Right lobe of liver (tissue), 6 donors: ENCODE measurements around the gene GRM8. TPM values are rescaled to one million over a fixed set of nuclear protein-coding genes. Genes with fewer than 3 reads are reported as not detected.
A peak's percentile ranks its signal among the peaks of the same experiment; 100 is the strongest.

ENCODE experiments used
- ATAC-seq, 4 donors: fragments of 200-7000 bp; cut with Tn5 transposase; one replicate each; pipeline ENCODE4 v1.9.1; 2020; ENCODE audit warnings: mild to moderate bottlenecking in 4 of 4, moderate library complexity in 4 of 4
- DNase-seq, 3 donors: peaks; one replicate each; pipeline ENCODE4 v3.0.0-alpha.2; 2020
- H3K27ac ChIP-seq, 3 donors: fragments of 200-600 bp; one replicate each; pipeline ENCODE4 v1.8.0; 2022
- H3K27me3 ChIP-seq, 2 donors: fragments of 200-600 bp; one replicate each; pipeline ENCODE4 v1.8.0; 2022
- H3K36me3 ChIP-seq, 4 donors: fragments of 200-600 bp; sonication (generic) in 1 of 4; one replicate each; pipeline versions ENCODE4 v1.5.1 to v1.8.0; 2017 to 2022; ENCODE audit warnings: control low read depth in 1 of 4
- H3K4me1 ChIP-seq, 4 donors: fragments of 200-600 bp; sonication (generic) in 1 of 4; one replicate each; pipeline versions ENCODE4 v1.5.1 to v1.8.0; 2017 to 2022; ENCODE audit warnings: control low read depth in 1 of 4
- H3K4me3 ChIP-seq, 3 donors: fragments of 200-600 bp; one replicate each; pipeline ENCODE4 v1.8.0; 2022
- H3K9me3 ChIP-seq, 4 donors: fragments of 200-600 bp; sonication (generic) in 1 of 4; one replicate each; pipeline versions ENCODE4 v1.5.1 to v1.8.0; 2017 to 2022; ENCODE audit warnings: control low read depth in 1 of 4
- CTCF ChIP-seq, 4 donors: fragments of 200-600 bp in 3 of 4; fragments of 450-650 bp in 1 of 4; IDR thresholded peaks; one replicate each; pipeline versions ENCODE4 v1.5.1 to v1.8.0; 2016 to 2022; ENCODE audit warnings: antibody characterized with exemption in 4 of 4, mild to moderate bottlenecking in 2 of 4
- POLR2A ChIP-seq: fragments of 450-650 bp; IDR thresholded peaks from one replicate; pipeline ENCODE4 v1.6.1; 2017; ENCODE audit warnings: antibody characterized with exemption, mild to moderate bottlenecking
- WGBS: methylation state at CpG from one replicate; pipeline ENCODE4 v1.1.6; 2018; ENCODE audit warnings: low coverage, low lambda C conversion rate; ENCODE audit not compliant: insufficient coverage; ENCODE audit errors: missing lambda C conversion rate; 5-methylcytosine and 5-hydroxymethylcytosine counted together
- intact Hi-C, 2 donors: fragments of 100-400 bp; cut with DNase I; formaldehyde crosslinking; loops; one replicate each; pipeline versions ENCODE4 v1.11.2 to v1.14.1; 2022
- total RNA-seq, 6 experiments: library from RNA; depleted of rRNA in 2 of 6; stranded (reverse); fragments of >200 nt in 2 of 6; fragmentation: NEBNext Ultra II Directional in 3 of 6; extraction: Animal tissue kit (Norgen Biotek cat#: 25700) in 3 of 6; gene quantifications; one replicate each; pipeline versions ENCODE4 v1.1.0 to v1.2.4, GENCODE V29; 2016 to 2023
- donor health status: DM: no; HTN: yes; CAD: no.
- donor health status: DM: no; HTN: no; CAD: no.
- donor health status: DM: no; HTN: no; CAD: no.
- donor health status: DM: no; HTN: yes; CAD: no.
- donor health status: DM: no; HTN: yes; CAD: no.

GRM8 gene
- total RNA-seq, 6 experiments from 2014 or later: 0.12 to 8.4 (median 2.7) TPM

DNA sequence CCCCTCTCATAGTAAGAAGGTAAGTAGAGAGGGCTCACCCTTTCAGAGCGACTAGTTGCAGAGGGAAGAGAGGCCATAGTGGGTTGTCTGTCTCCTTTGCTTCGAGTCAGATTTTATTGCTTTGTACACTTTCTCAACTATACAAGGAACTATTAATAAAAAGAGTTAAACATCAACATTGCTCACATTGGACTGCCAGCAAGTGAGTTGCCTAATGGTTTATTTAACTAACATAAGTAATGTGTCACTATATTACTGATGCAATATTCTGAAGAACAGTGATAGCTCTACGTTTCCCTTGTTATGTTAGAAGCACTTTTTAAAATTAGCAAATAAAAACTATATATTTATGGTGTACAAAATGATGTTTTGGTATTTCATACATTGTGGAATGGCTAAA is 451.0 kb downstream of the GRM8 start:
- TF ChIP-seq POLR2A: no peak
- Histone ChIP-seq H3K36me3 (no peaks in the 10 kb centered on the region), H3K4me1 (no peaks in the 10 kb centered on the region), H3K9me3 (no peaks in the 10 kb centered on the region), H3K27ac (no peak overlapping the region), H3K27me3 (no peaks in the 10 kb centered on the region), H3K4me3 (no peak overlapping the region)
- 53% methylated on average over 3 of the region's 3 CpGs for WGBS
- intact Hi-C loops: loop anchor here in 1 of 2 donors (10.0 kb wide), 1 partner anchor 453 kb away; the partner anchor contains the start of gene GRM8
- no peak for DNase-seq
- peak in 2 of 4 donors; percentile 26 to 70 for ATAC-seq

GRCh38 chr7:126799541-126799940 is 453.2 kb downstream of the GRM8 start:
- Histone ChIP-seq H3K27me3 (no peaks in the 10 kb centered on the region), H3K27ac (no peak overlapping the region), H3K9me3 (no peaks in the 10 kb centered on the region), H3K36me3 (no peaks in the 10 kb centered on the region), H3K4me3 (no peak overlapping the region), H3K4me1 (no peaks in the 10 kb centered on the region)
- intact Hi-C loops: no loop called here
- TF ChIP-seq CTCF (IDR thresholded peaks at IDR 0.05) (no peak), POLR2A (no peak)
- ATAC-seq (no peak), DNase-seq (no peak)
- 89% methylated on average over 1 of the region's 1 CpG for whole genome bisulfite sequencing

DNA sequence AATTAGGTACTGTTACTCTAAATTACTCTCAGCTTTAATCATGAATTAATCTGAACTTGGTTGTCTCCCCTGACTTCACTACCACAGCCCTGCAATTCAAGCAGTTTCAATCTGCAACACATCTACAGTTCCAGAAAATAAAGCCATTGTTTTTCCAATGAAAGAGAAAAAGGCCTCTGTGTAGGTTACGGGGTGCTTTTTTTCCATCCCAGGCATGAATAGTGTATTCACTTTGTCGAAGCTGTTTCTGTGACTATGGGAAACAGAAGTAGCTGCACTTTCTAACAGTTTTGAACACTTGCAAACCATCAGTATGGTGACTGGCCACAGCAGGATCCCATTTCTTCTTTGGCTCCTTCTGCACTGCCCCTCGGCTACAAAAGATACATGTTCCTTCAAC is 460.2 kb downstream of the GRM8 start:
- H3K4me1 ChIP-seq: no peaks in the 10 kb centered on the region
- no peak overlapping the region for H3K4me3 ChIP-seq
- no peak for DNase-seq
- 44% methylated on average over 3 of the region's 3 CpGs for WGBS
- no peak overlapping the region for H3K27ac ChIP-seq
- TF ChIP-seq CTCF (IDR thresholded peaks at IDR 0.05) (no peak), POLR2A (no peak)
- no peaks in the 10 kb centered on the region for H3K36me3 ChIP-seq
- no peak for ATAC-seq
- H3K9me3 ChIP-seq: no peaks in the 10 kb centered on the region
- intact Hi-C loops: no loop called here
- no peaks in the 10 kb centered on the region for H3K27me3 ChIP-seq

GRCh38 chr7:126791306-126791705 is 461.4 kb downstream of the GRM8 start:
- DNase-seq (no peak), ATAC-seq (no peak)
- no peak overlapping the region for H3K27ac ChIP-seq
- H3K36me3 ChIP-seq: no peaks in the 10 kb centered on the region
- intact Hi-C loops: no loop called here
- no peaks in the 10 kb centered on the region for H3K4me1 ChIP-seq
- no peak overlapping the region for H3K4me3 ChIP-seq
- TF ChIP-seq CTCF (IDR thresholded peaks at IDR 0.05) (no peak), POLR2A (no peak)
- H3K9me3 ChIP-seq: no peaks in the 10 kb centered on the region
- no peaks in the 10 kb centered on the region for H3K27me3 ChIP-seq

DNA sequence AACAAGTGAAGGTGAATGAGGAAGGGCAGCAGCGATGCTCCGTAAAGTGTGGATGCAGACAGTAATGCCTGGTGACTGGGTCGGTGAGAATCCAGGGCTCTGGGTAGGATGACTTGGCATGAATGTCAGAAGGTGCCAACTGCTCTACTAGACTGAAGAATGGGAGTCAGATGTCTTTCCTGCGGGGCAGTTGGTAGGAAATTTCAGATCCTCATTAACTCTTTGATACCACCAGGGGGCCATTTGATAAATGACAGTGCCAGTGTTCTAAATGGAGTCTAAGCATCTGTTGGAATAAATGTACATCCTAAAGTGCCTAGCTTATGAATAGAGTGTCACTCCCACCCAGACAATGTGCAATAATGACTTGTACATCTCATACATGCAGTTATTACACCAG is 462.0 kb downstream of the GRM8 start:
- Histone ChIP-seq H3K9me3 (no peaks in the 10 kb centered on the region), H3K27ac (no peak overlapping the region), H3K4me3 (no peak overlapping the region), H3K27me3 (no peaks in the 10 kb centered on the region), H3K36me3 (no peaks in the 10 kb centered on the region), H3K4me1 (no peaks in the 10 kb centered on the region)
- intact Hi-C loops: no loop called here
- ATAC-seq (no peak), DNase-seq (no peak)
- TF ChIP-seq POLR2A: no peak
- no peak for TF ChIP-seq CTCF (IDR thresholded peaks at IDR 0.05)
- WGBS: 75% methylated on average over 4 of the region's 4 CpGs
